ENCODE results near the gene PPP2CA.
A peak's percentile ranks its signal among the peaks of the same experiment; 100 is the strongest.
"Not testable (repeated sequence)": the region's sequence is repeated elsewhere in the genome, so short reads cannot be mapped to it uniquely, and the experiment has no call there.

The PPP2CA gene

DNA sequence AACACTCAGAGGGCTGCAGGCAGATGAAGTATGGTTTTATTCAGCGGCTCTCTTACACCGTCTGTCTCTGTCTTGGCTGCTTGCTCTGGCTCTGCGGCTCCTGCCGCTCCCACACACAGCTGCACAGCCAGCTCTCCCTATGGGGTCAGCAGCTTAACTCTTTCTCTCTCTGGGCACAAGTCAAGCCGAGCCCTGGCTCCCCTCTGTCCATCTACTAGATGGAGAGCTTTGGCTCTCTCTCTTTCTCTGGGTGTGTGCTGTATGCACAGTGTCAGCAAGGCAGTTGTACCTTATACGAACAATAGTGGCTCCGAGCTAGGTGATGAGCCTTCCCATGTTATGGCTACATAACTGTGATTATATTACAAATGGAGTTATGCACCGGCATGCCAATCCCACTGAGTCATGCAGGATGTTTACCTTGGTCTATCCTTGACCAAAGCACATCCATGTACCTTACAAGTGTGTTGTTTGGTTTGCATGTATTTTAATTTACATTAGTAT, 19.3 kb upstream of the PPP2CA start:
- DNase-seq (ENCODE audit: low read depth), result no peak

DNA sequence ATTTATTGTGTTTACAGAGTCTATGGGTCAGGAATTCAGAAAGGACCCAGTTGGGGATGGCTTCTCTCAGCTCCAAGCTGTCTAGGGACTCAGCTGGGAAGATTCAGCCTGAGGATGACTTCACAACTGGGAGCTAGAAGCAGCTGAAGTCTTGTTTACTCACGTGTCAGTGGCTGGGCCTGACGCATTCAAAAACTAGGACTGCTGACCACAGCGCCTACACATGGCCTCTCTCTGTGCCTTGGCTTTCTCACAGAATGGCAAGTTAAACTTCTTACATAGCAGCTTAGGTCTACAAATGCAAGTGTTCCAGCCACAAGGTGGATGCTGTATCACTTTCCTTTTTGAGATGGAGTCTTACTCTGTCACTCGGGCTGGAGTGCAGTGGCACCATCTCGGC, 16.3 kb upstream of the PPP2CA start:
- DNase-seq (ENCODE audit: low read depth), result no peak

DNA sequence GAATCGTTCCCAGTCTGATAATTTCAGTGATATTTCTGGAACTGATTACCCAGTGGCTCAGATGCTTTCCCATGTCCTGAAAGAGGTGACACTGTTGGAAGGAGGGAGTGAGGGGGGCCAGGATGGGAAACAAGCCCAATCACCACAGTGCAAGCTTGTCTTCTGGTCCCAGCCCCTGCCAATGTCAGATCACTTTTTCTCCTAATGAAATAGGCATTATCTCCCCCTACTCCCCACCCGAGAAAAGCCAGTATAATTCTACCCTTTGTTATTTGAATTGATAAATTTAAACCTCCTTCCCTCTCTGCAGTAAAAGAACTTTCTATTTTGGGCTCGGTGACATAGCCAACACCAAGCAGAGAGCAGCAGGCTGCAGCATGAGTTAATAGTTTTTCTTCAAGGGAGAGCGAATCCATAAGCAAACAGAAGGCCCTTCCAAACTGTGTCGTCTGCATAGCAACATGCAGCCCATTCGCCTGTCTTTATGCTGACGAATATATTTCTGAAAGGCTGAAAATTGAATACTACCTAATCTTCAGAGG, 14.6 kb upstream of the PPP2CA start:
- DNase-seq (ENCODE audit: low read depth), result no peak

DNA sequence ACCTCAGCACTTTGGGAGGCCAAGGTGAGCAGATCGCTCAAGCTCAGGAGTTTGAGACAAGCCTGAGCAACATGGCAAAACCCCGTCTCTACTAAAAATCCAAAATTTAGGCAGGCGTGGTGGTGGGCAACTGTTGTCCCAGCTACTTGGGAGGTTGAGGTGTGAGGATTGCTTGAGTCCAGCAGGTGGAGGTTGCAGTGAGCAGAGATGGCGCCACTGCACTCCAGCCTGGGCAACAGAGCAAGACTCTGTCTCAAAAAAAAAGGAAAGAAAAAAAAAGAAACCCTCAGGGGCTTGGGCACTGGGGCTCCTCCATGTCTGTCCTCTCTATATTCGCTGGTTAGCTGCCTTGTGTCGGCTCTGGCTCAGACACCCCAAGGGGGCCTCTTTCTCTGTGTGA, 10.9 kb upstream of the PPP2CA start:
- DNase-seq (ENCODE audit: low read depth), result no peak

DNA sequence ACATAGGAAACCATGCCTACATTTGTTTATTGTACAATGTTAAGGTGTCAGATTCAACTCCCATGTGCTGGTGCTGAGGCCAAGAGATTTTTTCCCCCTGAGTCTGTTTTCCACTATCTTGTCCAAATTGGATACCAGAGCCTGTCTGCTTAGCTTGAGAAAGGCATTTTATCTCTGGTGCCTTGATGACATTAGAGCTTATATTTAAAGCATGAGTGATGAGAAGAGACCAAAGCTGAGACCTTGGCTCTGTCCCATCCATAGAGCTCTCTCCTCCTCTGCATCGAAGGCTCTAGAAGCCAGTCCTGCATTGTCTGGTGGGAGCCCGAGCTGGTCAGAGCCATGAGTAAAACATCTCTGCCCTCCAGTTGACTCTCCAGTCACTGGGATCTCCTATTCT, 10.4 kb upstream of the PPP2CA start:
- DNase-seq (ENCODE audit: low read depth), result no peak

DNA sequence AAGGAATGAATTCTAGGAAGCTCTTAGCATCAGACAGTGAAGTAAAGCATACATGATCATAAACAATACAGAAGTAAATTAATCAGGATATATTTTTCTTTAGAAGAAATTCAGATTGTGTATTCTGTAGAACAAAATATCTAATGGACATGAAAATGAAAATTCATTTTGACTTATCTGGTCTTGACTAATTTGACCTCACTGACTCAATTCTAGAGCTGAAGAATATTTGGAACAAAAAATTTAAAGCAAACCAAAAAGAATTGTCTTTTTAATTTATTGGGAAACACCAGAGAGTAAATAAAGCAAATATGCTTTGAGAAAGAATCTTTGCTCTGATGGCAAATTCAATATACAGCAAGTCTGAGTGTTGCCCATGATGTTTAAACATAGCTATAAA, 2.8 kb upstream of the PPP2CA start:
- DNase-seq (ENCODE audit: low read depth), result no peak

DNA sequence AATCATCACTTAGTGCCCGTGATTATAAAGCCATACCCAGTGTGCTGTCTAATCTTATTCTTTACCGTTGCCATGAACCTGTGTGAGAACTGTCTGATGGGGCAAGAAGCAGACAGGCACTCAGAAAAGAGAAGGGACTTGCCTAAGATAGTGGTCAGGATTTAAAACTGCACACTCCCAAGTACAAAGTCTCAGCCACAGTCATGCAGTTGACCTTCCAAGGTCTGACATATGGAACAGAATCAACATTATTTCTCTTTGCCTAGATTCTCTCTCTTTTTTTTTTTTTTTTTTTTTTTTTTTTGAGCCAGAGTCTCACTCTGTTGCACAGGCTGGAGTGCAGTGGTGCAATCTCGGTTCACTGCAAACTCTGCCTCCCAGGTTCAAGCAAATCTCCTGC, 1.9 kb upstream of the PPP2CA start:
- no peak for DNase-seq (ENCODE audit: low read depth)

DNA sequence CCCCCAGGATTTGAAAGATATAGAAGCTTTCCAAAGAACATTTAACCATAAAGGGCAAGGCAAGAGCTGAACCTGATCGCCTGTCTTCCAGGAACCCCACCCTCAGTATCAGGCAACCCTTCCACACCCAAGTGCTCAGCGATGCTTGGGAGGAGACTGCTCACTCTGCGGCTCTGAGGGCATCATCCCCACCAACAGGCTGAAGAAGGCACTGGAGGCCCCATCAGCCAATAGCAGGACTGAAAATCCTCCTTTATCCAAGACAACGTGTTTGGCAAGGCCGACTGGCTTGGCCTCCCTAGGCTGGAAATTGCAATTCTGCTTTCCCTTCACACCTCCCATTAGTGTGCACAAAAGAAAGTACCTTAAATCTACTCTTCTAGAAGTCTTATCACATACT, 1.4 kb upstream of the PPP2CA start:
- no peak for DNase-seq (ENCODE audit: low read depth)

DNA sequence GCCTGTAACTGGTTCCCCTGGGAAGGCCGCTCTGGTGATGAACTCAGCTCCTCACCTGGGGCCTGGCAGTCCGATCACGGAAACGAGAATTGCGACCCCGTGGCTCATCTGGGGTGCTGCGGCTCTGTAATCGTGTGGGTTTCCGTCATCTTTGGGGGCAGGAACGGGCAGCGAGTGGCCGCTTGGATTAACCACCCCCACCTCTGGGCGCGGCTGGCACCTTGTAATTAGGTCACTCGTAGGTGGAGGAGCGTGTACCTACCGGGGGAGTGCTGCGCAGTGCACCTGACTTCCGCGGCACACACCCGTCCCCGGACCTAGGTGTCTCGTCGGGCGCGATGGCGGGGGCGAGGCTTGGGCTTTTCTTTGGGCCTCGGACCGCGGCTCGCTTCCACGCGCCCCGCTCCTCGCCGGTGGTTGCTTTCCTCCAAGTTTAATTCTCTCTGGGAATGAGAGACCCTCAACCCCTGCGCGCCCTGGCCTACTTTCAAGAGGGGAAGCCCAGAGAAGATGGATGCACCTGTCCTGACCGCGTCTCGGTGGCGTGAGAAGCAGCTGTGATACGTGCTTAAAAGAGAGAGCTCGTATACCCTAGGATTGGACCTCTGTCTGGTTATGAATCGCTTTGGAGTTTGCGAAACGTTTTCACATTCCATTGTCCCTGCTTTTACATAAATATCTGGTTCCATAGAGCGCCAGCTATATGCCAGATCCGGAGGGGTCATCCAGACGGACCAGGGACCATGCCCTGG, 744 bp upstream of the PPP2CA start:
- no peak for DNase-seq (ENCODE audit: low read depth)

DNA sequence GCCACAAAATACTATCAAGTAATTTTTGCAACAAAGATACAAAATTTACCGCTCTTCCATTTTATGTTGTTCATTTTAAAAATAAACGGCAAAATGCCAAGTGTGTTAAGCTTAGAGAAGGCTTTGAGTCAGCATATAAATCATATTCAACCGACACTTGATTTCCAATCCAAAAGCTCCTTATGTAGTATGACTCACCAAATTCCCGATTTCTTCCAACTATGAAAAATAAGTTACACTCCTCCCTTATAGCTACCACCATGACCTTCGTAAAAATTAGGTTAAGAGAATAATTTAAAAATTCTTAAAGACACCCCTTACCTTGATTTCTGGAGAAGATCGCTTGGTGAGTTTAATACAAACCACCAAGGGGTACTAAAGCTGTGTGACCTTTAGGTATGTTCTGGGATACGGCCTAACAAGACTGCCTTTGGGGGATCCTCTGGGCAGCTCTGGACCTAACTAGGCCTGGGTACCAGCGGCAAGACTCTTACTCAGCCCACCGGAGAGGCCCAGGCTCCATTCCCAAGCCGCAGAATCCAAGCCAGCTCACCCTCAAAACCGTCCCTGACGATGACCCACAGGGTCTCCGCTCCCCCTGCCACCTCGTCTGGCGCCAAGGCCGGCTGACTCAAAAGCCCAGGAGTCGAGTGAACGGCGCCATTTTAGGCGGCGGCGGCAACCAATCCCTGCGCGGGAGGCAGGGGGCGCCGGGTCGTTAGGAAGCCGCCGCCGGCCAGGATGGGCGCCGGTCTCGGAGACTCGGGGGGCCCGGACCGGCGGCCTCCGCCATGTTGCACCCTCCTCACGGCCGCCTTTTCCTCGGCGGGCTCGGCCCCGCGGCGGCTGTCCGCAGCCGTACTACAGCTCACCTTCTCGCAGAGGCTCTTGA, 739 bp downstream of the PPP2CA start:
- DNase-seq (ENCODE audit: low read depth), result peak; percentile 22

DNA sequence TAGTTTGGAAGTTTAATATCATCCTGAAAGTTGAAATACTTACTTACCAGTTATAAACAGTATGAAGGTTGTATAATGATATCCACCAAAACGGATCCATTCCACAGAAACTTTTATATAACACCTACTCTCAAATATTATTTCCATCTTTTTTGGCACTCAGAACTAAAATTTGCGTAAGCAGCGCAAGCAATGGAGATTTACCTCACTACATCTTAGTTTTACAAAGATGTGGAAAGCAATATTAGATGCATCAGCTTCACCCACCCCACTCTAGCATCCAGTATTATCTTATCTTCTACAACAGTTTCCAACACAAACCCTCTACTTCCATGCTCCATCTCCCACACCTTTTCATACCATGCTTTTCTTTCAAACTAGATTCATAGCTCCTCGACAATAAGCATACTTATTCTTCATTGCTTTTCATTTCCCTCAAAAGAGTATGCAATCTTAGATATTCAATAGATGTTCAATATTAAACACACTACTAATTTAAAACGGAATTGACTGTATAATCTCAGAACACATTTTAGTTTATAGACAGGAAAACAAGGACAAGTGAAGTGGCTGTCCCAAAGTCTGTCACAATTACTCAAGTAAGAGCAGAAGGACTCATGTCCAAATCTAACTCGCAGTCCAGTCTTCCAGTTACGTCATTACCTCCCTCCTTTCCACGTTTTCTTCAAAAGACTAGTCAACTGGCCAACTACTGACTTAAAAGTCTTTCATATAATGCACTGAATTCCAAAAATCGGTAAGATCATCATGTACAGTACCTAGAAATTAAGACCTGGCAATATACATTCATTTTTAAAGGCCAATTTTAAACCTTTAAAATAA, 2.2 kb downstream of the PPP2CA start:
- DNase-seq (ENCODE audit: low read depth), result no peak

DNA sequence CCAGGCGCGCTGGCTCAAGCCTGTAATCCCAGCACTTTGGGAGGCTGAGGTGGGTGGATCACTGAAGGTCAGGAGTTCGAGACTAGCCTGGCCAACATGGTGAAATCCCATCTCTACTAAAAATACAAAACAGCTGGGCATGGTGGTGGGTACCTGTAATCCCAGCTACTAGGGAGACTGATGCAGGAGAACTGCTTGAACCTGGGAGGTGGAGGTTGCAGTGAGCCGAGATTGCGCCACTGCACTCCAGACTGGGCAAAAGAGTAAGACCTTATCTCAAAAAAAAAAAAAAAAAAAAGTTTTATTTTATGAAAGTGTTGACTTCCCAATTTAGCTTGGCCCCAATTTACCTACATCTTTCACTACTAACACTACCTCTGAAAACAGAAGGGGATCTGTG, 4.2 kb downstream of the PPP2CA start:
- not testable (repeated sequence) for DNase-seq (ENCODE audit: low read depth)

DNA sequence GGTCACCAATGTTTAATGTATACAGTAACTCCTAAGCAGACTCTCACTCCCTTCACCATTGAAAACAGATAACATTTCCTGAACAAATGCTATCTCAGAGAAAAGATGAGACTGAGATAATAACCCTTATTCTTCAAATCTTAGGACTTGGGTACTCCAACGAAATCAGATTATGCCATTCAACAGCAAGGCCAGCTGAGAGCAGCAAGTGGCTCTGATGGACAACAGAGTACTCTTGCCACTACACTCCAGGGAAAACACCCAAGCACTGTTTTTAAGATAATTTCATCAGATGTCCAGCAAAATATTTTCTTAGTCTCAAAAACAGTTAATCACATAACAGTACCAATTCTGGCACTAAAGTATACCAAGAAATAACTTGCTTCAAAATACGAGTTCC, 10.1 kb downstream of the PPP2CA start:
- DNase-seq (ENCODE audit: low read depth), result no peak

DNA sequence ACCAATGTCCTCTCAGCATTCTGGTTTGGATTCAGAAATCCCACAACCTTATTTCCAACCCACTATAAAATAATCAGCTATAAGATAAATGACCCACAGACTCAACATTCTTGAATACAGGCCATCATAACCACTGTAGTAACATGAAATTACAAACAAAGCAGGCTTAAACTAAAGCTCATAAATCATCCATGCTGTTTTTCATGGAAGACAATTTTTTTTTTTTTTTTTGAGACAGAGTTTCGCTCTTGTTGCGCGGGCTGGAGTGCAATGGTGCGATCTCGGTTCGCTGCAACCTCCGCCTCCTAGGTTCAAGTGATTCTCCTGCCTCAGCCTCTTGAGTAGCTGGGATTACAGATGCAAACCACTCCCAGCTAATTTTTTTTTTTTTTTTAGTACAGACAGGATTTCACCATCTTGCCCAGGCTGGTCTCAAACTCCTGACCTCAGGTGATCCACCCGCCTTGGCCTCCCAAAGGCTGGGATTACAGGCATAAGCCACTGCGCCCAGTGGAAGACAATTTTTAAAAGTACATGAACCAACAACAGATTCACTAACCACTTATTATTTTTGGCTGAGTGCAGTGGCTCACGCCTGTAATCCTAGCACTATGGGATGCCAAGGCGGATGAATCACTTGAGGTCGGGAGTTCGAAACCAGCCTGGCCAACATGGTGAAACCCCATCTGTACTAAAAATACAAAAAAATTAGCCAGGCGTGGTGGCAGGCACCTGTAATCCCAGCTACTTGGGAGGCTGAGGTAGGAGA, 14.4 kb downstream of the PPP2CA start:
- DNase-seq (ENCODE audit: low read depth), result not testable (repeated sequence)

DNA sequence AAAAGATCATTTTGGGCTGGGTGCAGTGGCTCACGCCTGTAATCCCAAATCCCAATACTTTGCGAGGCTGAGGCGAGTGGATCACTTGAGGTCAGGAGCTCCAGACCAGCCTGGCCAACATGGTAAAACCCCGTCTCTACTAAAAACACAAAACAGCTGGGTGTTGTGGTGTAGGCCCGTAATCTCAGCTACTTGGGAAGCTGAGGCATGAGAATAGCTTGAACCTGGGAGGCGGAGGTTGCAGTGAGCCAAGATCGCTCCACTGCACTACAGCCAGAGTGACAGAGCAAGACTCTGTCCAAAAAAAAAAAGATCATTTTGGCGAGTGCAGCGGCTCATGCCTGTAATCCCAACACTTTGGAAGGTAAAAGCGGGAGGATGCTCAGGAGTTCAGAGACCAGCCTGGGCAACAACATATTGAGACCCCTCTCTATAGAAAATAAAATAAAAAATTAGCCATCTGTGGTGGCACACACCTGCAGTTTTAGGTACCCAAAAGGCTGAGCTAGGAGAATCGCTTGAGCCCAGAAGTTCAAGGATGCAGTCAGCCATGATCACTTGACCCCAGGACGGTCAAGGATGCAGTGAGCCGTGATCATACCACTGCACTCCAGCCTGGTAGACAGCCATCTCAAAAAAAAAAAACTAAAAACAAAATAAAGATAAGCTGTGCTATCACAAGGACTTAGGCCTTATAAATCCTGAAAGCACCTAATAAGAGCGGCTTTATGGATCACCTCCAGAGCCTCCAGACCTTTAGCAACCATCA, 16.2 kb downstream of the PPP2CA start:
- DNase-seq (ENCODE audit: low read depth), result no peak

DNA sequence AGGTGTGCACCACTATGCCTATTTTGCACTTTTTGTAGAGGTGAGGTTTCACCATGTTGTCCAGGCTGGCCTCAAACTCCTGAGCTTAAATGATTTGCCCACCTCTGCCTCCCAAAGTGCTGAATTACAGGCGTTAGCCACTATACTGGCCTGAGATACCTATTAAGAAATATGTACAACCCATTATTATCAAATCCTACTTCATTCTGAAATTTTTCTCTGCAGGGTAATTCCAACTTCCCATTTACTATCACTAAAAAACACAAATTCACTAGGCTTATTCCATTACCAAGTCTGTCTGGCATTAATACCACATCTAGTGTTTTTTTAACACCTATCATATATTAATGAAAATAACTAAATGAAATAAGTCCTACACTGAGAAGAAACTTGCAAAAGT, 18.2 kb downstream of the PPP2CA start:
- no peak for DNase-seq (ENCODE audit: low read depth)

DNA sequence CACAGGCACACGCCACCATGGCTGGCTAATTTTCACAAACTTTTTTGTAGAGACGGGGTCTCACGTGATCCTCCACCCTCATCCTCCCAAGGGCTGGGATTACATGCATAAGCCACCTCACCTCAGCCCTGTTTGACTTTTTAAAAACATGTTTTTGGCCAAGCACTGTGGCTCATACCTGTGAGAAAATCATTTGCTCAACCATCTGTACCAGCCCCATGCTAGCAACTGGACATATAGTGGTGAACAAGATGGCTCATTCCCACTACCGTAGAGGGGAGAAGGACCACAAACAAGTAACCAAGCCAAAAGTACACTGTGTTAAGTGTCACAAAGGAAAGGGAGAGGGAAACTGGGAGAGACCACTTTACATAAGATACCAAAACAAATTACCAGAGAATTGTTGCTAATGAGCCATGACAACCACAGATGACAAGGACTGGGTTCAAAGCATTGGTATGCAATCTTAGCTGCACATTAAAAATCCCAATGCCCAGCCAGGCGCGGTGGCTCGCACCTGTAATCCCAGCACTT, 19.2 kb downstream of the PPP2CA start:
- no peak for DNase-seq (ENCODE audit: low read depth)

DNA sequence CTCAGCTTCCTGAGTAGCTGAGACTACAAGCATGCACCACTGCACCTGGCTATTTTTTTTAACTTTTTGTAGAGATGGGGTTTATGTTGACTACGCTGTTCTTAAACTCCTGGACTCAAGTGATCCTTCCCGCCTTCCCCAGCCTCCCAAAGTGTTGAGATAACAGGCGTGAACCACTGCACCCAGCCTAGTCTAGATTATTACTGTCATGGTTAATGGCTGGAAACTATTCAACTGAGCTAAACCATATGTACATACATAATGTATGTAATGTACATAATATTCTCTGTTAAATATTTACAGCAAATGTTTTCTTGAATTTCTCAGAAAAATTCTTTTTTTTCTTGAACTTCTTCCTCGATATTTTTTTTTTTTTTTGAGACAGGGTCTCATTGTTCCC, 21.3 kb downstream of the PPP2CA start:
- no peak for DNase-seq (ENCODE audit: low read depth)

DNA sequence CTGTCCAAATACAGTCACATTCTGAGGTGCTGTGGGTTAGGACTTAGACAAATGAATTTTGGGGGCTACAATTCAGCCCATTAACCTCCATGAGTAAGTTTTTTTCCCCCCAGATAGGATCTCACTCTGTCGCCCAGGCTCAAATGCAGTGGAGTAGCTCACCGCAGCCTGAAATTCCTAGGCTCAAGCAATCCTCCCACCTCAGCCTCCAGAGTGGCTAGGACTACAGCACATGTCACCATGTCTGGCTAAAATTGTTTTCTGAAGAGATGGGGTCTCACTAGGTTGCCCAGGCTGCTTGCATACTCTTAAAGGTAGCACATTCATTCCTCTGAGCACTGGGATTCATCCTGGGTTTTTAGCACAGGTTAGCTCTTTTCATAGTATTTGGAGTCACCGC, 22.2 kb downstream of the PPP2CA start:
- DNase-seq (ENCODE audit: low read depth), result no peak

DNA sequence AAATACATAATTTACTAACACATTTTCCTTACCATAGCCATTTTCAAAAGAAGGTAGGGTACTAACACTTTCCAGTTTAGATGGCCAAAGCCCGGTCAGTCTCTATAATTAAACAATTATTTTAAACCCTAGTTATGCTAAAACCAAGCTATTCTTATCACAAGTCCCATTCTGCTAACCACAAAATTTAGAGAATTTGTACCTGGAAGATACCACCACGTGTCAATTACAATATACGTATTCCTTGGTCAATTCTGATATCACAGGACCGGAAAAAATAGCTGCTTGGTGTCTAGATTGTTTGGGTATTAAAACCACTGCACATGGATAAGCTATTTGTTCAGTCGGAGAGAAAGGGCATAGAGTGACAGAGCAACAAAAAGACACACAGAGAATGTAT, 30.2 kb downstream of the PPP2CA start:
- no peak for DNase-seq (ENCODE audit: low read depth)
